DND-41 (cell line): ENCODE results near the gene ZNF576.

Experiments
- ATAC-seq: fragments of 200-7000 bp; cut with Tn5 transposase; 3 replicates; pipeline ENCODE4 v1.9.1; 2021; ENCODE audit warnings: low read depth; ENCODE audit not compliant: insufficient read depth
- DNase-seq: peaks from one replicate; pipeline ENCODE4 v3.0.0-alpha.2; 2020
- H2AFZ ChIP-seq: 2 replicates; pipeline ENCODE4 v1.6.0; 2012; ENCODE audit warnings: low read depth, low read length
- H3K27ac ChIP-seq: 2 replicates; pipeline ENCODE4 v1.5.1; 2012; ENCODE audit warnings: low read length, inconsistent platforms
- H3K27me3 ChIP-seq: fragments of 200-600 bp; sonication (generic); 2 replicates; pipeline ENCODE4 v1.6.0; 2012; ENCODE audit warnings: low read length, mild to moderate bottlenecking, inconsistent platforms; ENCODE audit not compliant: insufficient read depth, poor library complexity
- H3K36me3 ChIP-seq: 2 replicates; pipeline ENCODE4 v1.5.1; 2012; ENCODE audit warnings: low read length, inconsistent platforms; ENCODE audit not compliant: insufficient read depth
- H3K4me1 ChIP-seq: 2 replicates; pipeline ENCODE4 v1.5.1; 2012; ENCODE audit warnings: mild to moderate bottlenecking, low read length; ENCODE audit not compliant: insufficient read depth
- H3K4me2 ChIP-seq: 2 replicates; pipeline ENCODE4 v1.6.0; 2012; ENCODE audit warnings: mild to moderate bottlenecking, moderate library complexity, low read length, inconsistent platforms; ENCODE audit not compliant: insufficient read depth
- H3K4me3 ChIP-seq, 2 experiments: fragments of 200-600 bp in 1 of 2; shearing (Covaris generic) in 1 of 2; 2 replicates each; pipeline ENCODE4 v1.5.1; 2012 to 2016; ENCODE audit warnings: inconsistent platforms in 2 of 2, low read length in 2 of 2, mild to moderate bottlenecking in 2 of 2, low read depth in 1 of 2, moderate library complexity in 1 of 2
- H3K79me2 ChIP-seq: 2 replicates; pipeline ENCODE4 v1.6.0; 2012; ENCODE audit warnings: low read length, inconsistent platforms; ENCODE audit not compliant: insufficient read depth
- H3K9ac ChIP-seq: 2 replicates; pipeline ENCODE4 v1.6.0; 2012; ENCODE audit warnings: low read depth, mild to moderate bottlenecking, inconsistent platforms, low read length, moderate library complexity
- H3K9me3 ChIP-seq: 2 replicates; pipeline ENCODE4 v1.5.1; 2012; ENCODE audit warnings: low read length, moderate library complexity, mild to moderate bottlenecking, inconsistent platforms; ENCODE audit not compliant: insufficient read depth, severe bottlenecking
- H4K20me1 ChIP-seq: 2 replicates; pipeline ENCODE4 v1.6.0; 2012; ENCODE audit warnings: low read length; ENCODE audit not compliant: insufficient read depth
- EZH2 ChIP-seq: IDR thresholded peaks from 3 replicates; pipeline ENCODE4 v1.6.1; 2012; ENCODE audit warnings: borderline replicate concordance, low read depth, mild to moderate bottlenecking, moderate library complexity, low read length, inconsistent platforms; ENCODE audit not compliant: severe bottlenecking
- TF ChIP-seq, protein P1 (sequence below): IDR thresholded peaks from 2 replicates; pipeline ENCODE4 v1.5.1; 2012; ENCODE audit warnings: borderline replicate concordance, low read length, moderate library complexity, mild to moderate bottlenecking; ENCODE audit not compliant: poor library complexity, severe bottlenecking; ENCODE audit errors: extremely low read depth

ZNF576 gene

DNA sequence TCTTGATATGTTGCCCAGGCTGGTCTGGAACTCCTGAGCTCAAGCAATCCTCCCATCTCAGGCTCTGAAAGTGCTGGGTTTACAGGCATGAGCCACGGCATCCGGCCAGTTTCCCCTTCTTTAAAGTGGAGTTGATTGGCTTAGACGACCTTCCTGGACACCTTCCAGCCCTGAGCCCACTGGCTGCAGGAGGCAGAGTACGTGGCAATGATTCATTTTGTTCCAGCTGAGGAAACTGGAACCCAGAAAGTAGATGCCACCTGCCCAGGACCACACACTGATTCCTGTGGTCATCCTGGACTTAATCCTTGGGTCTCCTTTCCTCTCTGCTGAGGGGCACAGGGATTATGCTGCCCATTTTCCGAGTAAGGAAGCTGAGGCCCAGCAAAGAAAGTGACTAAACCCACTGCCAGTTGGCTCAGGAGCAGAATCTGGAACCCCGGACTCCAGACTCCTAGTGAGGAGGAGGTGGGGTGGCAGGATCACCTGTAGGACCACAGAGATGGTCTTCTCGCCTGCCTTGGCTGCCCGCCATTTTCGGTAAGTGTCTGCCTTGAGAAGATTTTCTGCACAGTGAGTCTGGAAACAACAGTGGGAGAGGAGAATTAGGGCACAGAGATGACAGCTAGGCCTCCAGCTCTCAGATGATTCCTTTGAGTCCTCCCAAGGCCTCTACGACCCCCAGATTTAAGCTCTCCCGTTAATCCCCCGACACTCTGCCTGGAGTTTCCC, 21.8 kb upstream of the ZNF576 start:
- Histone ChIP-seq H3K79me2 (peaks cover 48% of the 10 kb centered on the region), H3K27ac (peak overlapping the region; percentile 87), H3K9me3 (no peaks in the 10 kb centered on the region), H3K9ac (peak overlapping the region; percentile 76), H4K20me1 (peaks cover 8% of the 10 kb centered on the region), H3K4me3 (peak overlapping the region; percentile 67 to 80; a peak in 3 of 4 replicates), H3K4me1 (peaks cover 31% of the 10 kb centered on the region), H3K36me3 (peaks cover 8% of the 10 kb centered on the region), H3K27me3 (no peaks in the 10 kb centered on the region), H2AFZ (peak overlapping the region; percentile 81), H3K4me2 (peak overlapping the region; percentile 90)
- ATAC-seq (no peak), DNase-seq (no peak)
- no peak for TF ChIP-seq EZH2
- TF ChIP-seq, protein P1, sequence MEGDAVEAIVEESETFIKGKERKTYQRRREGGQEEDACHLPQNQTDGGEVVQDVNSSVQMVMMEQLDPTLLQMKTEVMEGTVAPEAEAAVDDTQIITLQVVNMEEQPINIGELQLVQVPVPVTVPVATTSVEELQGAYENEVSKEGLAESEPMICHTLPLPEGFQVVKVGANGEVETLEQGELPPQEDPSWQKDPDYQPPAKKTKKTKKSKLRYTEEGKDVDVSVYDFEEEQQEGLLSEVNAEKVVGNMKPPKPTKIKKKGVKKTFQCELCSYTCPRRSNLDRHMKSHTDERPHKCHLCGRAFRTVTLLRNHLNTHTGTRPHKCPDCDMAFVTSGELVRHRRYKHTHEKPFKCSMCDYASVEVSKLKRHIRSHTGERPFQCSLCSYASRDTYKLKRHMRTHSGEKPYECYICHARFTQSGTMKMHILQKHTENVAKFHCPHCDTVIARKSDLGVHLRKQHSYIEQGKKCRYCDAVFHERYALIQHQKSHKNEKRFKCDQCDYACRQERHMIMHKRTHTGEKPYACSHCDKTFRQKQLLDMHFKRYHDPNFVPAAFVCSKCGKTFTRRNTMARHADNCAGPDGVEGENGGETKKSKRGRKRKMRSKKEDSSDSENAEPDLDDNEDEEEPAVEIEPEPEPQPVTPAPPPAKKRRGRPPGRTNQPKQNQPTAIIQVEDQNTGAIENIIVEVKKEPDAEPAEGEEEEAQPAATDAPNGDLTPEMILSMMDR, result no peak

- Histone ChIP-seq H3K27me3 (no peaks in the 10 kb centered on the region), H3K9ac (peak within 1 kb of the TSS; percentile 76), H3K27ac (peak within 1 kb of the TSS; percentile 87), H3K4me3 (peak within 1 kb of the TSS; percentile 67 to 80), H2AFZ (peak within 1 kb of the TSS; percentile 81), H4K20me1 (peaks cover 5% of the 10 kb centered on the region), H3K4me2 (peak within 1 kb of the TSS; percentile 90), H3K4me1 (peaks cover 37% of the 10 kb centered on the region), H3K36me3 (peaks cover 8% of the 10 kb centered on the region), H3K79me2 (peaks cover 45% of the 10 kb centered on the region), H3K9me3 (no peaks in the 10 kb centered on the region)
- ATAC-seq, result peak; percentile 97
- peak; percentile 98 for DNase-seq
- TF ChIP-seq, protein P1, result no peak
- TF ChIP-seq EZH2, result no peak
Observed at GRCh38 chr19:43575156-43575950, 21.0 kb upstream of the ZNF576 start, which contains the start of the genes PINLYP and XRCC1. Gene PINLYP, plus strand, starts transcription at chr19:43575801. Its CDS starts 1,391 bp downstream, at chr19:43577192. Gene XRCC1, minus strand, starts transcription at chr19:43575527. Its CDS starts 69 bp downstream, at chr19:43575458.

DNA sequence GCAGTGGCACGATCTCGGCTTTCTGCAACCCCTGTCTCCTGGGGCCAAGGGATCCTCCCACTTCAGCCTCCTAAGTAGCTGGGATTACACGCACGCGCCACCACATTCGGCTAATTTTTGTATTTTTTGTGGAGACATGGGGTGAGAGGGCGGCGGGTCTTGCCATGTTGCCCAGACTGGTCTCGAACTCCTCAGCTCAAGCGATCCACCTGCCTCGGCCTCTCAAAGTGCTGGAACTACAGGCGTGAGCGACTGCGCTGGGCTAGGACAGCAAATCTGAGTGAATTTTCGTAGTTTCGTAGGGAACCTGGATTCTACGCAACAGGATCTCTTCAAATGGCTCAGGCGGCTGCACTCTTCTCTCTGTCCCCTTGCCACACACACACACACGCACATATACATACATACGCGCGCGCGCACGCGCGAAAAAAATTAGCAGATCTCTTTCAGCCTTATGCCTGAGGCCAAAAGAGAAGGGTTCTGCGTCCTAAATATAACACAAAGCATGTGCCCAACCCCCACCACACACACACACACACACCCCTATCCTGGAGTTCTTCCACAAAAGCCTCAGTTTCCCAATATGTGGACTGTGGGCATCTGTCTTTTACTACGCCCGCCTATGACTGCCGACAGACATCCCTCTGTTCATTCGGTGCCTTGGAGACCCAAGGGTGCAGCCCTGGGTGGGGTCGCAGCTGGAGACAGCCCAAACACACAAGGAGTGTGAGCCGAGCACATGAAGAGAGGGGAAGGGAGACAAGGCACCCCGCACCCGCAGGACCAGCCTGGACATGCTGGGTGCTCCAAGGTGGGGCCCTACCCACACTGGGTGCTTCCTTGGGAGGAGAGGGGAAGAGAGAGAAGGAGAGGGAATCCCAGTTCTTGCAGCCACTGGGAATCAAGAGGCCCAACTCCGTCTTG, 20.2 kb upstream of the ZNF576 start:
- Histone ChIP-seq H2AFZ (peak overlapping the region; percentile 55), H3K4me3 (peak overlapping the region in 1 of 2 experiments; percentile 50; a peak in 2 of 4 replicates), H3K36me3 (peaks cover 8% of the 10 kb centered on the region), H3K27me3 (no peaks in the 10 kb centered on the region), H3K4me1 (peaks cover 45% of the 10 kb centered on the region), H4K20me1 (no peaks in the 10 kb centered on the region), H3K79me2 (peaks cover 40% of the 10 kb centered on the region), H3K9me3 (no peaks in the 10 kb centered on the region), H3K4me2 (peak overlapping the region; percentile 90), H3K9ac (peak overlapping the region; percentile 45), H3K27ac (peak overlapping the region; percentile 63)
- ATAC-seq (0 out of 3 replicates have a peak, but pooled peaks have one; percentile 6), DNase-seq (no peak)
- TF ChIP-seq EZH2, result no peak
- TF ChIP-seq, protein P1, result no peak
